Parathyroid adenoma (tissue), 2 donors: ENCODE results near the gene USP10.

ENCODE experiments used
- H2AFZ ChIP-seq: fragments of 300-600 bp; sonication (generic); one replicate; pipeline ENCODE4 v1.7.0; 2017; ENCODE audit warnings: antibody characterized with exemption, mild to moderate bottlenecking
- H3K27ac ChIP-seq: fragments of 300-600 bp; sonication (generic); one replicate; pipeline ENCODE4 v1.7.0; 2017
- H3K27me3 ChIP-seq: fragments of 300-600 bp; sonication (generic); one replicate; pipeline ENCODE4 v1.7.0; 2017; ENCODE audit warnings: low read length; ENCODE audit not compliant: control insufficient read depth, insufficient read depth
- H3K36me3 ChIP-seq: fragments of 300-600 bp; sonication (generic); one replicate; pipeline ENCODE4 v1.7.0; 2017; ENCODE audit warnings: low read length; ENCODE audit not compliant: control insufficient read depth, insufficient read depth
- H3K4me1 ChIP-seq: fragments of 300-600 bp; sonication (generic); one replicate; pipeline ENCODE4 v1.7.0; 2017; ENCODE audit warnings: control low read depth
- H3K4me2 ChIP-seq: fragments of 300-600 bp; sonication (generic); one replicate; pipeline ENCODE4 v1.7.0; 2017; ENCODE audit warnings: low read length
- H3K4me3 ChIP-seq: fragments of 300-600 bp; sonication (generic); one replicate; pipeline ENCODE4 v1.7.0; 2017; ENCODE audit warnings: low read depth, low read length
- H3K79me2 ChIP-seq: fragments of 300-600 bp; sonication (generic); one replicate; pipeline ENCODE4 v1.7.0; 2017; ENCODE audit warnings: control low read depth
- H3K9ac ChIP-seq: fragments of 300-600 bp; sonication (generic); one replicate; pipeline ENCODE4 v1.7.0; 2017; ENCODE audit warnings: mild to moderate bottlenecking
- H3K9me3 ChIP-seq: fragments of 300-600 bp; sonication (generic); one replicate; pipeline ENCODE4 v1.7.0; 2017; ENCODE audit warnings: low read length; ENCODE audit not compliant: control insufficient read depth
- CTCF ChIP-seq: fragments of 300-600 bp; sonication (generic); IDR thresholded peaks from one replicate; pipeline ENCODE4 v1.7.0; 2017; ENCODE audit warnings: antibody characterized with exemption, mild to moderate bottlenecking
- donor health status: primary hyperparathyroidism.

The USP10 gene

GRCh38 chr16:84778720-84779119 lies 78.9 kb downstream of the USP10 start:
- Histone ChIP-seq H3K9ac (no peak overlapping the region), H3K27me3 (no peaks in the 10 kb centered on the region), H3K36me3 (no peaks in the 10 kb centered on the region), H3K9me3 (no peaks in the 10 kb centered on the region), H2AFZ (no peak overlapping the region), H3K27ac (no peak overlapping the region), H3K79me2 (no peaks in the 10 kb centered on the region), H3K4me1 (no peaks in the 10 kb centered on the region), H3K4me3 (no peak overlapping the region), H3K4me2 (no peak overlapping the region)
- no peak for TF ChIP-seq CTCF

- Histone ChIP-seq H3K27me3 (no peaks in the 10 kb centered on the region), H3K4me2 (no peak overlapping the region), H3K4me3 (no peak overlapping the region), H3K79me2 (no peaks in the 10 kb centered on the region), H3K27ac (no peak overlapping the region), H3K9me3 (no peaks in the 10 kb centered on the region), H3K9ac (no peak overlapping the region), H3K4me1 (no peaks in the 10 kb centered on the region), H3K36me3 (no peaks in the 10 kb centered on the region), H2AFZ (no peak overlapping the region)
- no peak for TF ChIP-seq CTCF
Measured at GRCh38 chr16:84780063-84780462, 80.3 kb downstream of the USP10 start.

- no peak for TF ChIP-seq CTCF
- no peaks in the 10 kb centered on the region for H3K9me3 ChIP-seq
- no peak overlapping the region for H2AFZ ChIP-seq
- H3K36me3 ChIP-seq: no peaks in the 10 kb centered on the region
- H3K27me3 ChIP-seq: no peaks in the 10 kb centered on the region
- H3K4me2 ChIP-seq: no peak overlapping the region
- no peak overlapping the region for H3K4me3 ChIP-seq
- H3K9ac ChIP-seq: no peak overlapping the region
- no peaks in the 10 kb centered on the region for H3K79me2 ChIP-seq
- no peak overlapping the region for H3K27ac ChIP-seq
- H3K4me1 ChIP-seq: peaks cover under 1% of the 10 kb centered on the region
Measured at GRCh38 chr16:84780544-84781376, 81.0 kb downstream of the USP10 start.

- Histone ChIP-seq H3K9me3 (no peaks in the 10 kb centered on the region), H3K4me3 (no peak overlapping the region), H3K4me1 (peaks cover 6% of the 10 kb centered on the region), H3K4me2 (no peak overlapping the region), H3K27ac (no peak overlapping the region), H3K36me3 (no peaks in the 10 kb centered on the region), H3K27me3 (no peaks in the 10 kb centered on the region), H2AFZ (no peak overlapping the region), H3K9ac (no peak overlapping the region), H3K79me2 (no peaks in the 10 kb centered on the region)
- TF ChIP-seq CTCF: no peak
Measured at GRCh38 chr16:84782846-84783245, 83.0 kb downstream of the USP10 start.
